HepG2 (cell line): ENCODE measurements around the gene PRRT1. TPM values are rescaled to one million over a fixed set of nuclear protein-coding genes. Genes with fewer than 3 reads are reported as not detected.

ENCODE experiments used
- ATF1 ChIP-seq: IDR thresholded peaks from 2 replicates; pipeline ENCODE4 v1.6.1; 2016; ENCODE audit warnings: mild to moderate bottlenecking, control low read depth
- ELF1 ChIP-seq: sonication (generic); formaldehyde crosslinking; IDR thresholded peaks from 2 replicates; pipeline ENCODE4 v1.4.0; 2020; ENCODE audit warnings: missing genetic modification reagents
- GABPB1 ChIP-seq: IDR thresholded peaks from 2 replicates; pipeline ENCODE4 v1.6.1; 2016; ENCODE audit warnings: mild to moderate bottlenecking, missing genetic modification reagents, moderate library complexity, missing compliant biosample characterization
- HINFP ChIP-seq: sonication (generic); formaldehyde crosslinking; IDR thresholded peaks from 2 replicates; pipeline ENCODE4 v1.4.0; 2020; ENCODE audit warnings: low read depth, mild to moderate bottlenecking, missing genetic modification reagents
- MIXL1 ChIP-seq: IDR thresholded peaks from 2 replicates; pipeline ENCODE4 v1.6.1; 2016
- NONO ChIP-seq, 2 experiments: fragments of 450-650 bp in 1 of 2; sonication (generic) in 1 of 2; formaldehyde crosslinking in 1 of 2; IDR thresholded peaks in 1 of 2; conservative IDR thresholded peaks in 1 of 2; 2 replicates each; pipeline versions ENCODE4 v1.6.1 to v1.8.0; 2017 to 2022; ENCODE audit warnings: mild to moderate bottlenecking in 1 of 2, missing genetic modification reagents in 1 of 2, moderate library complexity in 1 of 2
- NR0B2 ChIP-seq: sonication (generic); formaldehyde crosslinking; IDR thresholded peaks from 2 replicates; pipeline ENCODE4 v1.4.0; 2020; ENCODE audit warnings: mild to moderate bottlenecking, missing genetic modification reagents
- PHF20 ChIP-seq: sonication (generic); formaldehyde crosslinking; IDR thresholded peaks from 2 replicates; pipeline ENCODE4 v1.5.0; 2020; ENCODE audit warnings: mild to moderate bottlenecking, missing genetic modification reagents
- RFX5 ChIP-seq: IDR thresholded peaks from 2 replicates; pipeline ENCODE4 v1.6.1; 2011; ENCODE audit warnings: low read depth, low read length, improper control_type of control experiment
- RXRB ChIP-seq: IDR thresholded peaks from 2 replicates; pipeline ENCODE4 v1.6.1; 2016; ENCODE audit warnings: borderline replicate concordance, missing genetic modification reagents, missing compliant biosample characterization
- SPEN ChIP-seq: sonication (generic); formaldehyde crosslinking; IDR thresholded peaks from 2 replicates; pipeline ENCODE4 v1.5.1; 2020; ENCODE audit warnings: low read depth, mild to moderate bottlenecking, missing genetic modification reagents
- TMF1 ChIP-seq: sonication (generic); formaldehyde crosslinking; IDR thresholded peaks from 2 replicates; pipeline ENCODE4 v1.8.1; 2022; ENCODE audit warnings: low read depth, missing genetic modification reagents
- YEATS2 ChIP-seq: sonication (generic); formaldehyde crosslinking; IDR thresholded peaks from 2 replicates; pipeline ENCODE4 v1.4.0; 2020; ENCODE audit warnings: missing genetic modification reagents, borderline replicate concordance
- ZNF160 ChIP-seq: sonication (generic); formaldehyde crosslinking; IDR thresholded peaks from 2 replicates; pipeline ENCODE4 v1.8.0; 2022; ENCODE audit warnings: mild to moderate bottlenecking, inconsistent platforms, missing genetic modification reagents
- ZNF207 ChIP-seq: fragments of 450-650 bp; IDR thresholded peaks from 2 replicates; pipeline ENCODE4 v1.6.1; 2016; ENCODE audit warnings: antibody characterized with exemption, borderline replicate concordance
- polyA plus RNA-seq, 8 experiments: library from polyadenylated mRNA; depleted of rRNA in 3 of 8; stranded (reverse) in 7 of 8; unstranded in 1 of 8; fragments of >200 nt; fragmentation: Illumina TruSeq in 4 of 8; extraction: Trizol in 4 of 8; gene quantifications; 2 replicates each; pipeline versions ENCODE4 v1.2.1 to v1.2.3, GENCODE V29; 2011 to 2016; ENCODE audit warnings: low read depth in 4 of 8, missing spikeins in 1 of 8, mixed read lengths in 1 of 8; ENCODE audit not compliant: insufficient read depth in 1 of 8
- total RNA-seq, 5 experiments: library from RNA; depleted of rRNA; stranded (reverse); fragments of >200 nt; fragmentation: Illumina TruSeq; extraction: Trizol; gene quantifications; 2 replicates each; pipeline ENCODE4 v1.2.3, GENCODE V29; 2016; ENCODE audit warnings: low read depth in 1 of 5
- TF ChIP-seq, protein P1 (sequence below): conservative IDR thresholded peaks from 2 replicates; pipeline ENCODE4 v1.6.1; 2018; ENCODE audit warnings: missing genetic modification reagents
- TF ChIP-seq, protein P2 (sequence below): sonication (generic); formaldehyde crosslinking; IDR thresholded peaks from 2 replicates; pipeline ENCODE4 v1.4.0; 2020; ENCODE audit warnings: missing genetic modification reagents, mild to moderate bottlenecking, borderline replicate concordance
- TF ChIP-seq, protein P3 (sequence below): IDR thresholded peaks from 2 replicates; pipeline ENCODE4 v1.6.1; 2016; ENCODE audit warnings: missing compliant biosample characterization, missing genetic modification reagents, borderline replicate concordance

Gene PRRT1
- total and polyA plus RNA-seq, 2 of the 13 experiments (the other 11 are each of a cell fraction or from before 2014, with no cell fraction given), result 0.64 to 1.4 TPM

DNA sequence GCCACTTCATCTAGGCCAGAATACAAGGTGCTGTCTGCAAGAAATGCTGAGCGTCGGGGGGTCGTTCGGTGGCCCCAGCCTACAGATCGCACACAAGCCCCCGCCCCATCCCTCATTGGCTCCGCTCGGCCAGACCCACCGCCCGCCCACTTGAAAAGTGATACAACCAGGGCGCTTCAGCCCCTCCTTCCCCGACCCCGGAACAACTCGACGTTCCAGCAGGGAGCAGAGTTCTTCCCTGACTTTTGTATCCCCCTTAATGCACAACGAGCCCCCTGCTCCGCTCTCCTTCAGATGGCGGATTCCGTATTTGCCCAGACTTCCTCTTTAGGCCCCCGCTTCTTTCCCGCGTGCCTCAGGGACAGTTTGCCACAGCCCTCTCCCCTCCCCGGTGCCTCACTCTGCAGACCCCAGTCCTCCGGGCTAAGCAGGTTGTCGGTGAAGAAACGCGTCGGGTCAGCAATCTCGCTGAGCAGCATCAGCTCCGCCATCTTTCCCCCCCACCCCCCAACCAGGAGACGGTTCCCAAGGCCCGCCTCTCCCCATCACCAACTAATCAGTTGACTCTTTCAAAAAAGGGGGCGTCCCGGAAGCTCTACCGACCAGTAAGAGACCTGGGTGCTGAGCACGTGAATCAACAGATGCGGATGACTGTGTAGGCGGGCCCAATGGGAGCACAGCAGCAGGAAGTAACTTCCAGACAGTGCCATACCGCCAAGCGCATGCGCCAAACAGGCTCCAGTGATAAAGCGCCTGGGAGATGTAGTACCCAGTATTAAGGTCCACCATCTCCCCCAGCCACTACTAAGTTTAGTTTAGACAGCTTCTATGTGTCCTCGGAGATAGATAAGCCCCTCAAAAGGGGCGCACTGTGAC, 23.8 kb downstream of the PRRT1 start, which contains the start of gene ATF6B (continued):
- TF ChIP-seq, protein P1, sequence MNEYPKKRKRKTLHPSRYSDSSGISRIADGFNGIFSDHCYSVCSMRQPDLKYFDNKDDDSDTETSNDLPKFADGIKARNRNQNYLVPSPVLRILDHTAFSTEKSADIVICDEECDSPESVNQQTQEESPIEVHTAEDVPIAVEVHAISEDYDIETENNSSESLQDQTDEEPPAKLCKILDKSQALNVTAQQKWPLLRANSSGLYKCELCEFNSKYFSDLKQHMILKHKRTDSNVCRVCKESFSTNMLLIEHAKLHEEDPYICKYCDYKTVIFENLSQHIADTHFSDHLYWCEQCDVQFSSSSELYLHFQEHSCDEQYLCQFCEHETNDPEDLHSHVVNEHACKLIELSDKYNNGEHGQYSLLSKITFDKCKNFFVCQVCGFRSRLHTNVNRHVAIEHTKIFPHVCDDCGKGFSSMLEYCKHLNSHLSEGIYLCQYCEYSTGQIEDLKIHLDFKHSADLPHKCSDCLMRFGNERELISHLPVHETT (CRISPR knock-in tag), result 0 out of 2 replicates have a peak, but pooled peaks have one; percentile 44
- TF ChIP-seq HINFP (CRISPR knock-in tag) (peak; percentile 47; the same call in 1 of the 2 replicates), ELF1 (CRISPR knock-in tag) (peak; percentile 94), MIXL1 (CRISPR knock-in tag) (0 out of 2 replicates have a peak, but pooled peaks have one; percentile 11), ZNF207 (no peak), GABPB1 (CRISPR knock-in tag) (peak; percentile 73), NONO (IDR thresholded peaks at IDR 0.05) (no peak), NONO (CRISPR knock-in tag; conservative IDR thresholded peaks at IDR 0.05) (peak; percentile 85), PHF20 (peak; percentile 69), NR0B2 (CRISPR knock-in tag) (0 out of 2 replicates have a peak, but pooled peaks have one; percentile 26), YEATS2 (CRISPR knock-in tag) (peak; percentile 29; the same call in 1 of the 2 replicates), ZNF160 (no peak; the same call in 1 of the 2 replicates), RXRB (CRISPR knock-in tag) (0 out of 2 replicates have a peak, but pooled peaks have one; percentile 9), SPEN (CRISPR knock-in tag) (peak; percentile 61), TMF1 (CRISPR knock-in tag) (peak; percentile 61; the same call in 1 of the 2 replicates), RFX5 (peak; percentile 54), ATF1 (CRISPR knock-in tag) (peak; percentile 89)
- TF ChIP-seq, protein P2, sequence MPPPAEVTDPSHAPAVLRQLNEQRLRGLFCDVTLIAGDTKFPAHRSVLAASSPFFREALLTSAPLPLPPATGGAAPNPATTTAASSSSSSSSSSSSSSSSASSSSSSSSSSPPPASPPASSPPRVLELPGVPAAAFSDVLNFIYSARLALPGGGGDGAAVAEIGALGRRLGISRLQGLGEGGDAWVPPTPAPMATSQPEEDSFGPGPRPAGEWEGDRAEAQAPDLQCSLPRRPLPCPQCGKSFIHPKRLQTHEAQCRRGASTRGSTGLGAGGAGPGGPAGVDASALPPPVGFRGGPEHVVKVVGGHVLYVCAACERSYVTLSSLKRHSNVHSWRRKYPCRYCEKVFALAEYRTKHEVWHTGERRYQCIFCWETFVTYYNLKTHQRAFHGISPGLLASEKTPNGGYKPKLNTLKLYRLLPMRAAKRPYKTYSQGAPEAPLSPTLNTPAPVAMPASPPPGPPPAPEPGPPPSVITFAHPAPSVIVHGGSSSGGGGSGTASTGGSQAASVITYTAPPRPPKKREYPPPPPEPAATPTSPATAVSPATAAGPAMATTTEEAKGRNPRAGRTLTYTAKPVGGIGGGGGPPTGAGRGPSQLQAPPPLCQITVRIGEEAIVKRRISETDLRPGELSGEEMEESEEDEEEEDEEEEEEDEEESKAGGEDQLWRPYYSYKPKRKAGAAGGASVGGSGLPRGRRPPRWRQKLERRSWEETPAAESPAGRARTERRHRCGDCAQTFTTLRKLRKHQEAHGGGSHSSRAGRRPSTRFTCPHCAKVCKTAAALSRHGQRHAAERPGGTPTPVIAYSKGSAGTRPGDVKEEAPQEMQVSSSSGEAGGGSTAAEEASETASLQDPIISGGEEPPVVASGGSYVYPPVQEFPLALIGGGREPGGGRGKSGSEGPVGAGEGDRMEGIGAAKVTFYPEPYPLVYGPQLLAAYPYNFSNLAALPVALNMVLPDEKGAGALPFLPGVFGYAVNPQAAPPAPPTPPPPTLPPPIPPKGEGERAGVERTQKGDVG, result no peak
- TF ChIP-seq, protein P3, sequence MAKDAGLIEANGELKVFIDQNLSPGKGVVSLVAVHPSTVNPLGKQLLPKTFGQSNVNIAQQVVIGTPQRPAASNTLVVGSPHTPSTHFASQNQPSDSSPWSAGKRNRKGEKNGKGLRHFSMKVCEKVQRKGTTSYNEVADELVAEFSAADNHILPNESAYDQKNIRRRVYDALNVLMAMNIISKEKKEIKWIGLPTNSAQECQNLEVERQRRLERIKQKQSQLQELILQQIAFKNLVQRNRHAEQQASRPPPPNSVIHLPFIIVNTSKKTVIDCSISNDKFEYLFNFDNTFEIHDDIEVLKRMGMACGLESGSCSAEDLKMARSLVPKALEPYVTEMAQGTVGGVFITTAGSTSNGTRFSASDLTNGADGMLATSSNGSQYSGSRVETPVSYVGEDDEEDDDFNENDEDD (CRISPR knock-in tag), result 0 out of 2 replicates have a peak, but pooled peaks have one; percentile 32
